ENCODE measurements around the gene TSKU. TPM values are rescaled to one million over a fixed set of nuclear protein-coding genes. Genes with fewer than 3 reads are reported as not detected.

Gene TSKU
- total and polyA plus RNA-seq, 9 of the 15 experiments (the other 6 are each of a cell fraction or from before 2014, with no cell fraction given): 0.60 to 11.9 (median 8.4) TPM

DNA sequence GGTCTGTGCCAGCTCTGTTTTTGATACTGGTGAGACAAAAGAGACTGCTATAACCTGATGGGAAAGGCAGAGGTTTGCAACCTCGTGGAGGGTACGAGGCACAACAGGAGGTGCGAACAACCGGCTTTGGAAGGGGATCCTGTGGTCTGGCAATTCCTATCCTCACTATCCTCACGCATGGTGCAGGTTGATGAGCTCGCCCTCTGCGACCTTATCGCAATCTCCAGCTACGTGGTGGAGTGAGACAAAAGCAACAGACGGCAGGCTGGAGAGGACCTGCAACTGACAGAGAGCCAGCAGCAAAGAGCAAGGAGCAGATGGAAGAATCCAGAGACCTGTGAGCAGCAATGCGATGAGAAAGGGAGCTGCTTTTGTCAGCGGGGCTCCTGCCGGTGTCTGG is 47.3 kb upstream of the TSKU start:
- H3K79me2 ChIP-seq (ENCODE audit: control insufficient read depth, insufficient read depth, low read length): no peaks in the 10 kb centered on the region
- in situ Hi-C loops (cut with MboI): loop anchor here (5.0 kb wide), 2 partner anchors 46 to 181 kb away; partner anchors contain the start of gene TSKU
- TF ChIP-seq TAL1 (IDR thresholded peaks at IDR 0.05) (peak; percentile 73), BRF1 (IDR thresholded peaks at IDR 0.05; ENCODE audit: borderline replicate concordance, extremely low read depth, insufficient read length) (no peak), CBFA2T2 (conservative IDR thresholded peaks at IDR 0.05) (peak; percentile 80), NBN (IDR thresholded peaks at IDR 0.05; ENCODE audit: low read depth) (no peak), ATF7 (IDR thresholded peaks at IDR 0.05) (peak; percentile 29; the same call in 1 of the 2 replicates), ZNF224 (CRISPR knock-in tag; IDR thresholded peaks at IDR 0.05) (no peak), NCOR1 (IDR thresholded peaks at IDR 0.05) (peak; percentile 77), GTF2E2 (tag; IDR thresholded peaks at IDR 0.05) (no peak), MTA3 (IDR thresholded peaks at IDR 0.05; ENCODE audit: borderline replicate concordance) (no peak), CEBPB (tag; IDR thresholded peaks at IDR 0.05) (no peak), TRIM28 (IDR thresholded peaks at IDR 0.05) (no peak; the same call in 1 of the 2 replicates), ZNF175 (CRISPR knock-in tag; IDR thresholded peaks at IDR 0.05; ENCODE audit: low read depth) (no peak), SAP30 (IDR thresholded peaks at IDR 0.05; ENCODE audit: borderline replicate concordance, insufficient read depth, low read depth, low read length, poor library complexity, severe bottlenecking) (no peak), NCOA1 (IDR thresholded peaks at IDR 0.05; ENCODE audit: low read depth) (peak; percentile 26; the same call in 1 of the 2 replicates), DPF2 (IDR thresholded peaks at IDR 0.05) (peak; percentile 43; the same call in 1 of the 2 replicates), SREBF2 (CRISPR knock-in tag; IDR thresholded peaks at IDR 0.05) (no peak)
- TF ChIP-seq, protein P1, sequence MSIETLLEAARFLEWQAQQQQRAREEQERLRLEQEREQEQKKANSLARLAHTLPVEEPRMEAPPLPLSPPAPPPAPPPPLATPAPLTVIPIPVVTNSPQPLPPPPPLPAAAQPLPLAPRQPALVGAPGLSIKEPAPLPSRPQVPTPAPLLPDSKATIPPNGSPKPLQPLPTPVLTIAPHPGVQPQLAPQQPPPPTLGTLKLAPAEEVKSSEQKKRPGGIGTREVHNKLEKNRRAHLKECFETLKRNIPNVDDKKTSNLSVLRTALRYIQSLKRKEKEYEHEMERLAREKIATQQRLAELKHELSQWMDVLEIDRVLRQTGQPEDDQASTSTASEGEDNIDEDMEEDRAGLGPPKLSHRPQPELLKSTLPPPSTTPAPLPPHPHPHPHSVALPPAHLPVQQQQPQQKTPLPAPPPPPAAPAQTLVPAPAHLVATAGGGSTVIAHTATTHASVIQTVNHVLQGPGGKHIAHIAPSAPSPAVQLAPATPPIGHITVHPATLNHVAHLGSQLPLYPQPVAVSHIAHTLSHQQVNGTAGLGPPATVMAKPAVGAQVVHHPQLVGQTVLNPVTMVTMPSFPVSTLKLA (conservative IDR thresholded peaks at IDR 0.05): peak in 1 of 2 experiments; percentile 47; a peak in 1 of 4 replicates
- TF ChIP-seq, protein P2, sequence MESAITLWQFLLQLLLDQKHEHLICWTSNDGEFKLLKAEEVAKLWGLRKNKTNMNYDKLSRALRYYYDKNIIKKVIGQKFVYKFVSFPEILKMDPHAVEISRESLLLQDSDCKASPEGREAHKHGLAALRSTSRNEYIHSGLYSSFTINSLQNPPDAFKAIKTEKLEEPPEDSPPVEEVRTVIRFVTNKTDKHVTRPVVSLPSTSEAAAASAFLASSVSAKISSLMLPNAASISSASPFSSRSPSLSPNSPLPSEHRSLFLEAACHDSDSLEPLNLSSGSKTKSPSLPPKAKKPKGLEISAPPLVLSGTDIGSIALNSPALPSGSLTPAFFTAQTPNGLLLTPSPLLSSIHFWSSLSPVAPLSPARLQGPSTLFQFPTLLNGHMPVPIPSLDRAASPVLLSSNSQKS (CRISPR knock-in tag; IDR thresholded peaks at IDR 0.05): no peak
- TF ChIP-seq, protein P3, sequence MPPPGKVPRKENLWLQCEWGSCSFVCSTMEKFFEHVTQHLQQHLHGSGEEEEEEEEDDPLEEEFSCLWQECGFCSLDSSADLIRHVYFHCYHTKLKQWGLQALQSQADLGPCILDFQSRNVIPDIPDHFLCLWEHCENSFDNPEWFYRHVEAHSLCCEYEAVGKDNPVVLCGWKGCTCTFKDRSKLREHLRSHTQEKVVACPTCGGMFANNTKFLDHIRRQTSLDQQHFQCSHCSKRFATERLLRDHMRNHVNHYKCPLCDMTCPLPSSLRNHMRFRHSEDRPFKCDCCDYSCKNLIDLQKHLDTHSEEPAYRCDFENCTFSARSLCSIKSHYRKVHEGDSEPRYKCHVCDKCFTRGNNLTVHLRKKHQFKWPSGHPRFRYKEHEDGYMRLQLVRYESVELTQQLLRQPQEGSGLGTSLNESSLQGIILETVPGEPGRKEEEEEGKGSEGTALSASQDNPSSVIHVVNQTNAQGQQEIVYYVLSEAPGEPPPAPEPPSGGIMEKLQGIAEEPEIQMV (tag; conservative IDR thresholded peaks at IDR 0.05; ENCODE audit: low read depth): no peak
- TF ChIP-seq, protein P4, sequence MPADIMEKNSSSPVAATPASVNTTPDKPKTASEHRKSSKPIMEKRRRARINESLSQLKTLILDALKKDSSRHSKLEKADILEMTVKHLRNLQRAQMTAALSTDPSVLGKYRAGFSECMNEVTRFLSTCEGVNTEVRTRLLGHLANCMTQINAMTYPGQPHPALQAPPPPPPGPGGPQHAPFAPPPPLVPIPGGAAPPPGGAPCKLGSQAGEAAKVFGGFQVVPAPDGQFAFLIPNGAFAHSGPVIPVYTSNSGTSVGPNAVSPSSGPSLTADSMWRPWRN (IDR thresholded peaks at IDR 0.05; ENCODE audit: low read depth): no peak

More for the DNA sequence above, 47.3 kb upstream of the TSKU start:
- no peak overlapping the region for H3K27ac ChIP-seq (ENCODE audit: extremely low read depth, low read depth, low read length)
- CTCF ChIA-PET (ENCODE audit: low intra/inter-chr PET ratio): interaction anchor here (1.0 to 4.8 kb wide), 3 partner anchors 63 to 329 kb away, joined by 3 to 39 read pairs (median 25); no protein-coding TSS in a partner anchor
- no peaks in the 10 kb centered on the region for H3K9me3 ChIP-seq (replicated peaks; ENCODE audit: control insufficient read depth, insufficient read depth, low read depth, low read length)
- peak overlapping the region; percentile 35 to 49; a peak in 2 of 4 replicates for H3K9ac ChIP-seq (ENCODE audit: insufficient read depth in 1 of 2, low read depth in 2 of 2, low read length in 2 of 2)
- DNase-seq (ENCODE audit: extremely low read depth in 1 of 4, low spot score in 3 of 4) (peak; percentile 77 to 87 (median 84)), FAIRE-seq (peak; percentile 94), ATAC-seq (peak; percentile 85)
- peak overlapping the region; percentile 84 for H2AFZ ChIP-seq (ENCODE audit: low read depth, low read length)
- WGBS (ENCODE audit: insufficient coverage, low coverage, missing lambda C conversion rate): under 1% methylated on average over 13 of the region's 13 CpGs
- peak overlapping the region; percentile 65 for H3K4me2 ChIP-seq (ENCODE audit: insufficient read depth, low read length)
- no peaks in the 10 kb centered on the region for H3K27me3 ChIP-seq (ENCODE audit: control insufficient read depth in 2 of 2, insufficient read depth in 2 of 2, low read length in 2 of 2)
- intact Hi-C loops (cut with micrococcal nuclease): loop anchor here (2.0 kb wide), 2 partner anchors 71 to 311 kb away; no protein-coding TSS in a partner anchor
- H3K4me3 ChIP-seq: no peak overlapping the region
- POLR2A ChIA-PET: interaction anchor here (0.6 to 2.0 kb wide), 12 partner anchors 11 to 177 kb away, joined by 3 to 10 read pairs (median 4); no protein-coding TSS in a partner anchor
- H3K4me1 ChIP-seq (replicated peaks in 1 of 2; ENCODE audit: control insufficient read depth in 2 of 2, insufficient read depth in 2 of 2, low read length in 2 of 2): peaks cover 27 to 32% of the 10 kb centered on the region in 2 experiments
- H3K9me1 ChIP-seq (ENCODE audit: control insufficient read depth, insufficient read depth, low read length): no peaks in the 10 kb centered on the region
- BruUV-seq (replicated peaks): no TSS peak
- H3K36me3 ChIP-seq (ENCODE audit: control insufficient read depth, insufficient read depth, low read length): no peaks in the 10 kb centered on the region
- no peaks in the 10 kb centered on the region; the same call in 1 of the 2 replicates for H4K20me1 ChIP-seq (replicated peaks; ENCODE audit: control insufficient read depth, insufficient read depth, low read length)

Data from K562 (cell line).